Vagina (tissue), 2 donors: ENCODE measurements around the gene ATP6V0A1. TPM values are rescaled to one million over a fixed set of nuclear protein-coding genes. Genes with fewer than 3 reads are reported as not detected.
"Not testable (repeated sequence)": the region's sequence is repeated elsewhere in the genome, so short reads cannot be mapped to it uniquely, and the experiment has no call there.

Experiments used
- DNase-seq, 2 donors: peaks; one replicate each; pipeline ENCODE4 v3.0.0-alpha.2; 2017; ENCODE audit errors: extremely low spot score in 2 of 2
- H3K27ac ChIP-seq: fragments of 200-600 bp; sonication (generic); one replicate; pipeline ENCODE4 v1.5.1; 2019
- H3K27me3 ChIP-seq: fragments of 200-600 bp; sonication (generic); one replicate; pipeline ENCODE4 v1.5.1; 2019
- H3K36me3 ChIP-seq, 2 donors: fragments of 200-600 bp; sonication (generic); one replicate each; pipeline ENCODE4 v1.5.1; 2017 to 2019
- H3K4me1 ChIP-seq: fragments of 200-600 bp; sonication (generic); one replicate; pipeline ENCODE4 v1.5.1; 2019
- H3K4me3 ChIP-seq, 2 donors: fragments of 200-600 bp; sonication (generic); 1 replicate in 1 of 2; 2 replicates in 1 of 2; pipeline ENCODE4 v1.5.1; 2016 to 2019
- H3K9me3 ChIP-seq: fragments of 200-600 bp; sonication (generic); one replicate; pipeline ENCODE4 v1.5.1; 2019
- CTCF ChIP-seq, 3 experiments: fragments of 450-650 bp in 2 of 3; fragments of 200-600 bp in 1 of 3; sonication (generic) in 1 of 3; IDR thresholded peaks; one replicate each; pipeline ENCODE4 v1.5.1; 2017 to 2019; ENCODE audit warnings: antibody characterized with exemption in 3 of 3, mild to moderate bottlenecking in 2 of 3, moderate library complexity in 2 of 3
- POLR2A ChIP-seq, 2 donors: fragments of 450-650 bp; IDR thresholded peaks; one replicate each; pipeline ENCODE4 v1.6.1; 2017; ENCODE audit warnings: antibody characterized with exemption in 2 of 2, mild to moderate bottlenecking in 2 of 2, moderate library complexity in 2 of 2
- POLR2AphosphoS5 ChIP-seq, 2 donors: sonication (generic); formaldehyde crosslinking; IDR thresholded peaks; one replicate each; pipeline ENCODE4 v1.9.0; 2017; ENCODE audit warnings: antibody characterized with exemption in 2 of 2, mild to moderate bottlenecking in 2 of 2, low read depth in 1 of 2; ENCODE audit not compliant: insufficient read depth in 1 of 2
- intact Hi-C: fragments of 100-400 bp; cut with DNase I; formaldehyde crosslinking; loops from one replicate; pipeline ENCODE4 v1.15.1; 2023
- total RNA-seq: library from RNA; depleted of rRNA; stranded (reverse); fragments of >200 nt; gene quantifications from one replicate; pipeline ENCODE4 v1.2.3, GENCODE V29; 2016

The ATP6V0A1 gene
- total RNA-seq, 1 donor from 2014 or later = 72.4 TPM

DNA sequence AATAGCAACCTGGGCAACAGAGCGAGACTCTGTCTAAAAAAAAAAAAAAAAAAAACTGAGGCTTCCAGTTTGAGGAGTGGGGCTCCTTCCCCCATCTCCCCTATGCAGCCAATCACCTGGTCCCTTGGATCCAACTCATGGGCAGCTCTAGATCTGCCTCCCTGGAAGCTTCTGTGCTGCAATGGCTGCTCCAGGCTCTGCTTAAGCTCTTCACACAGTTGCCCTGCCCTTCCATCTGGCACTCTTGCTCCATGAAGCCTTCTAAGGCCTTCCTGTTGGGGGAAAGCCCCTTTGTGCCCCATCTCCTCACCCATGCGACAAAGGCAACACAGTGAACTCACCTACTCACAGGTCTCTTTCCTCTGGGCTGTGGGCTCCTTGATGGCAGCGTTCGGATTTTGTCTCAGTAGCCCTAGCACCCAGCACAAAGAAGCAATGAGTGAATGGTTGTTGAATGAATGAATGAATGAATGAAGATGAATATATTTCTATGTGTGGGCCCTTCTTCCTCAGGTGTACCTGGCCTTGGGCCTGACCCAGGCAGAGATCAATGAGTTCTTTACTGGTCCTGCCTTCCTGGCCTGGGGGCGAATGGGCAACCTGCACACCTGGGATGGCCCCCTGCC, 79.3 kb downstream of the ATP6V0A1 start:
- no peak overlapping the region for H3K4me3 ChIP-seq
- H3K27ac ChIP-seq = no peak overlapping the region
- no peak for TF ChIP-seq CTCF (IDR thresholded peaks at IDR 0.05)
- TF ChIP-seq POLR2AphosphoS5 (IDR thresholded peaks at IDR 0.05; ENCODE audit: insufficient read depth in 1 of 2, low read depth in 1 of 2) = no peak
- H3K36me3 ChIP-seq = peaks cover 0 to 22% of the 10 kb centered on the region in 2 donors
- peaks cover 27% of the 10 kb centered on the region for H3K4me1 ChIP-seq
- DNase-seq = no peak
- no peaks in the 10 kb centered on the region for H3K9me3 ChIP-seq
- intact Hi-C loops = no loop called here
- no peaks in the 10 kb centered on the region for H3K27me3 ChIP-seq

DNA sequence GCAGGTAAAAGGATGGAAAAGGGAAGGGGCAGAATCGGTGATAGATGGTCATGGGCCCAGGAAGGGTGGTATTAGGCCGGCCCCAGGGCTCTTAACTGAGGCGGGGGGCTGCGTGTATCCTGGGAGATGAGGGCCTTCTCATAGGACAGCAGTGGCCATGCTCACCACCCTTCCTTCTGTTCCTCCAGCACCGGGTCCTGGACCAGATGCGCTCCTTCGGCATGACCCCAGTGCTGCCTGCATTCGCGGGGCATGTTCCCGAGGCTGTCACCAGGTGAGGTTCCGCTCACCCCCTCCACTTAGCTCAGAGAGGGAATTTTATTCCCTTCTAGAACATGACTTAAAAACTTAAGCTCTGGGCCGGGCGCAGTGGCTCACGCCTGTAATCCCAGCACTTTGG, 79.8 kb downstream of the ATP6V0A1 start:
- H3K27ac ChIP-seq = no peak overlapping the region
- no peaks in the 10 kb centered on the region for H3K9me3 ChIP-seq
- DNase-seq = no peak
- no peak for TF ChIP-seq CTCF (IDR thresholded peaks at IDR 0.05)
- TF ChIP-seq POLR2A (IDR thresholded peaks at IDR 0.05) = no peak
- TF ChIP-seq POLR2AphosphoS5 (IDR thresholded peaks at IDR 0.05; ENCODE audit: insufficient read depth in 1 of 2, low read depth in 1 of 2) = no peak
- no peaks in the 10 kb centered on the region for H3K27me3 ChIP-seq
- peaks cover 27% of the 10 kb centered on the region for H3K4me1 ChIP-seq
- peaks cover 0 to 26% of the 10 kb centered on the region in 2 donors for H3K36me3 ChIP-seq
- H3K4me3 ChIP-seq = no peak overlapping the region
- intact Hi-C loops = no loop called here

GRCh38 chr17:42540558-42540957, 81.9 kb downstream of the ATP6V0A1 start:
- peaks cover 0 to 26% of the 10 kb centered on the region in 2 donors for H3K36me3 ChIP-seq
- H3K9me3 ChIP-seq, DNase-seq, H3K27ac ChIP-seq, H3K4me3 ChIP-seq, H3K27me3 ChIP-seq, intact Hi-C loops: not testable (repeated sequence)
- peaks cover 20% of the 10 kb centered on the region for H3K4me1 ChIP-seq

DNA sequence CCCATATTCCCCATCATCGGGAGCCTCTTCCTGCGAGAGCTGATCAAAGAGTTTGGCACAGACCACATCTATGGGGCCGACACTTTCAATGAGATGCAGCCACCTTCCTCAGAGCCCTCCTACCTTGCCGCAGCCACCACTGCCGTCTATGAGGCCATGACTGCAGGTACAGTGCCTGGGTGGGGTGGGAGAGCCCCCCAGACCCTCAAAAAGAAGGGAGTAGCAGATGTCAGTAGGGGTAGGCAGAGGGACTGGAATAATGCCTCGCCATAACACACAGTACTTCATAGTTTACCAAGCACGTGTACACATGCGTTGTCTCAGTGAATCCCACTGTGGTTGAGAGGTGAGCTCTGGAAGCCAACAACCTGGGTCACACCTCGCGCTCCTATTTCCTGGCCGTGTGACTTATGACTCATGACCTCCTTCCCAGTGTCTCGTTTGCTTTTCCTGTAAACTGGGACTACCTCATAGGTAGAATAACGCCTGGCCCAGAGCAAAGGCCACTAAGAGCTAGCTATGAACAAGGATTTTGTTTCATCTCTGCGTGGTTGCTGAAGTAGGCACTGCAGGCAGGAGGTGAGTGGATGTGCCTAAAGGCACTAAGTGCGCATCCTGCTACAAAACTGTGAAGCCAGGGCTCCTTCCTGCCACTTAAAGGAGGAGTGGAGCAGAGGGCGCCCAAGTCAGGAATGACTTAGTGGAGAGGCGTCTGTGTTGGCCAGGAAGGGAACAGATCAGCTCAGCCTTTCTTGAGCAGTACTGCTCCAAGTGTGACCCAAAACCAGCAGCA, 82.6 kb downstream of the ATP6V0A1 start:
- Histone ChIP-seq H3K36me3 (peaks cover 0 to 26% of the 10 kb centered on the region in 2 donors), H3K4me1 (peaks cover 17% of the 10 kb centered on the region), H3K4me3 (no peak overlapping the region), H3K27me3 (no peaks in the 10 kb centered on the region), H3K27ac (no peak overlapping the region), H3K9me3 (no peaks in the 10 kb centered on the region)
- intact Hi-C loops = no loop called here
- no peak for DNase-seq
- TF ChIP-seq CTCF (IDR thresholded peaks at IDR 0.05) (no peak), POLR2AphosphoS5 (IDR thresholded peaks at IDR 0.05; ENCODE audit: insufficient read depth in 1 of 2, low read depth in 1 of 2) (no peak), POLR2A (IDR thresholded peaks at IDR 0.05) (no peak)

DNA sequence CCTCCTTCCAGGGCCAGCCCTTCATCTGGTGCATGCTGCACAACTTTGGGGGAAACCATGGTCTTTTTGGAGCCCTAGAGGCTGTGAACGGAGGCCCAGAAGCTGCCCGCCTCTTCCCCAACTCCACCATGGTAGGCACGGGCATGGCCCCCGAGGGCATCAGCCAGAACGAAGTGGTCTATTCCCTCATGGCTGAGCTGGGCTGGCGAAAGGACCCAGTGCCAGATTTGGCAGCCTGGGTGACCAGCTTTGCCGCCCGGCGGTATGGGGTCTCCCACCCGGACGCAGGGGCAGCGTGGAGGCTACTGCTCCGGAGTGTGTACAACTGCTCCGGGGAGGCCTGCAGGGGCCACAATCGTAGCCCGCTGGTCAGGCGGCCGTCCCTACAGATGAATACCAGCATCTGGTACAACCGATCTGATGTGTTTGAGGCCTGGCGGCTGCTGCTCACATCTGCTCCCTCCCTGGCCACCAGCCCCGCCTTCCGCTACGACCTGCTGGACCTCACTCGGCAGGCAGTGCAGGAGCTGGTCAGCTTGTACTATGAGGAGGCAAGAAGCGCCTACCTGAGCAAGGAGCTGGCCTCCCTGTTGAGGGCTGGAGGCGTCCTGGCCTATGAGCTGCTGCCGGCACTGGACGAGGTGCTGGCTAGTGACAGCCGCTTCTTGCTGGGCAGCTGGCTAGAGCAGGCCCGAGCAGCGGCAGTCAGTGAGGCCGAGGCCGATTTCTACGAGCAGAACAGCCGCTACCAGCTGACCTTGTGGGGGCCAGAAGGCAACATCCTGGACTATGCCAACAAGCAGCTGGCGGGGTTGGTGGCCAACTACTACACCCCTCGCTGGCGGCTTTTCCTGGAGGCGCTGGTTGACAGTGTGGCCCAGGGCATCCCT, 84.8 kb downstream of the ATP6V0A1 start:
- intact Hi-C loops = no loop called here
- no peaks in the 10 kb centered on the region for H3K9me3 ChIP-seq
- H3K4me1 ChIP-seq = peaks cover 2% of the 10 kb centered on the region
- no peak overlapping the region for H3K4me3 ChIP-seq
- TF ChIP-seq CTCF (IDR thresholded peaks at IDR 0.05) = no peak
- no peak for TF ChIP-seq POLR2AphosphoS5 (IDR thresholded peaks at IDR 0.05; ENCODE audit: insufficient read depth in 1 of 2, low read depth in 1 of 2)
- TF ChIP-seq POLR2A (IDR thresholded peaks at IDR 0.05) = no peak
- DNase-seq = no peak
- H3K27me3 ChIP-seq = no peaks in the 10 kb centered on the region
- H3K36me3 ChIP-seq = peaks cover 0 to 25% of the 10 kb centered on the region in 2 donors
- no peak overlapping the region for H3K27ac ChIP-seq
